ENCODE data around the gene MAP7D1. TPM values are rescaled to one million over a fixed set of nuclear protein-coding genes. Genes with fewer than 3 reads are reported as not detected.

The MAP7D1 gene
- total RNA-seq, 1 experiment from 2014 or later: 82.4 TPM

Other genes starting within 250 kb of the MAP7D1 start
- gene AGO3, start 225.1 kb upstream of the MAP7D1 start, total RNA-seq (2014; rRNA removed; shearing (Covaris generic)): 10.4 and 13.9 TPM in 2 replicates
- gene TEKT2, start 72.1 kb upstream of the MAP7D1 start, total RNA-seq (2014; rRNA removed; shearing (Covaris generic)): 0.20 TPM in 1 of 2 replicates, not detected in the other
- gene ADPRS, start 67.3 kb upstream of the MAP7D1 start, total RNA-seq (2014; rRNA removed; shearing (Covaris generic)): 53.9 and 65.9 TPM in 2 replicates
- gene COL8A2, start 30.9 kb upstream of the MAP7D1 start, total RNA-seq (2014; rRNA removed; shearing (Covaris generic)): 0.88 and 0.96 TPM in 2 replicates
- gene TRAPPC3, start 6.7 kb upstream of the MAP7D1 start, total RNA-seq (2014; rRNA removed; shearing (Covaris generic)): 78.2 and 125 TPM in 2 replicates
- 62.0 and 75.0 TPM in 2 replicates for gene THRAP3, start 68.3 kb downstream of the MAP7D1 start, total RNA-seq (2014; rRNA removed; shearing (Covaris generic))
- gene SH3D21, start 150.2 kb downstream of the MAP7D1 start, total RNA-seq (2014; rRNA removed; shearing (Covaris generic)): 4.3 and 7.2 TPM in 2 replicates
- gene EVA1B, start 167.5 kb downstream of the MAP7D1 start, total RNA-seq (2014; rRNA removed; shearing (Covaris generic)): 78.7 and 112 TPM in 2 replicates
- 16.7 and 18.2 TPM in 2 replicates for gene STK40, start 229.8 kb downstream of the MAP7D1 start, total RNA-seq (2014; rRNA removed; shearing (Covaris generic))
- 6.6 and 7.8 TPM in 2 replicates for gene LSM10, start 241.7 kb downstream of the MAP7D1 start, total RNA-seq (2014; rRNA removed; shearing (Covaris generic))

Data from RPMI7951 (cell line).